HG03045 (cell line): Measurements from ENCODE around the gene ITM2C.

ENCODE experiments used
- ATAC-seq: cut with Tn5 transposase; IDR thresholded peaks from one replicate; pipeline ENCODE4 v1.9.1; 2021; ENCODE audit warnings: mild to moderate bottlenecking, moderate library complexity; ENCODE audit not compliant: unreplicated experiment

Gene ITM2C

DNA sequence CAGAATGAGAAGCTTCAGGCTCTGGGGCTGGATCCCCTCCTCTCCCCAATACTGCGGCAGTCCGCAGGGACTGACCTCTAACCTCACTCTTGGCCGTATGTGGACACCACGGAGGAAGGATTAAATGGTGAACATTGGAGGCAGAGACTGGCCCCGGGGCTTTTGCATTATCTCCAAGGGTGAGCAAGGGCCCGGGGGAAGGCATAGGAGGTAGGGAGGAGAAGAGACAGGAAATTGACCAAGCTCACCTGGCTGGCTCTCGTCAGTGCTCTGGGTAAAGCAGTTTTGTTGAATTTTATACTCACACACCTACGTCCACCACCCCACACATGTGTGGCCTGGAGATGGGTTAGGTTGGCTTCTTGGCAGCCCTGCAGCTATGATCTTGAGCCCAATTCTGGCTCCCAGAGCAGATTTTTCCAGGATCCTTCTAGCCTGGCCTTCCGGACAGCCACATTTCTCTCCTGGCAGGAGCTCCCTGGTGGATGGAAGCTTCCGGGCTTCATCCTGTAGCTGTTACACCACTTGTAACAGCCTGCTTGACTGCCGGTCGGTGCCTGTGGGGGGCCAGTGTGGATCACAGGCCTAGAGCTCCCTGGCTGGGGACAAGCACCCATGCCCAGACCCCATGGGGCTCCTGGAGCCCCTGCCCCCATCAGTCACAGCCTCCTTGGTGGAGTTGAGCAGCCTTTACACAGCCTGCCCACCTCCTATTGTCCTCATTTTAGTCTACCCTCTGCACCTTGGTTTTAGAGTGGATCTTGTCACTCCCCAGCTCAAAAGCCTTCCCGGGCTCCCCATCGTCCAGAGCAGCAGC, 7.6 kb downstream of the ITM2C start:
- peak; percentile 2 for ATAC-seq

DNA sequence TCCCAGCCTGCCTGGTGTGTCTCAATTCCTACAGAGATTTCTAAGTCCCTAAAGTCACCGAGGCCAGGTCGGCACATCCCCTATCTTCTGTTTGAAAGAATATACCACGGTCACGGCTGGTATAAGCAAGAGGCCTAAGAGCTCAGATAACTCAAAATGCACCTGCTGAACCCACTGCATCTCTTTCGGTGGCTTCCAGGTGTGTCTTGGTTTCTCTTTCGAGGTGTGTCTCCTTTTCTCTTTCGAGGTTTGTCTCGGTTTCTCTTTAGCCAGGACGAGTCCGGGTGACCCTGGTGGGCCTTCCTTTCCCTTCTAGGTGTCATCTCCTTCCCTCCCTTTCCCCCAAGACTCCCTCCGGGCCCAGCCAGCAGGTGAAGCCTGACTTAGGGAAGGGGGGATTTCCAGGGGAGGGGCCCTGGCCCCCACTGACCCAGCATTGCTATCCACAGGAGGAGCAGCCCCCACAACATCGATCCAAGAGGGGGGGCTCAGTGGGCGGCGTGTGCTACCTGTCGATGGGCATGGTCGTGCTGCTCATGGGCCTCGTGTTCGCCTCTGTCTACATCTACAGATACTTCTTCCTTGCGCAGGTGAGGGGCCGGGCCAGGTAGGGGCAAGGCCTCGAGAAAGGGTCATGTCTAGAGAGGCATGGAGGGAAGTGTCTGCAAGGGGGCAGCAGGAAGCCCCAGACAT, 8.4 kb downstream of the ITM2C start:
- peak; percentile 56 for ATAC-seq

DNA sequence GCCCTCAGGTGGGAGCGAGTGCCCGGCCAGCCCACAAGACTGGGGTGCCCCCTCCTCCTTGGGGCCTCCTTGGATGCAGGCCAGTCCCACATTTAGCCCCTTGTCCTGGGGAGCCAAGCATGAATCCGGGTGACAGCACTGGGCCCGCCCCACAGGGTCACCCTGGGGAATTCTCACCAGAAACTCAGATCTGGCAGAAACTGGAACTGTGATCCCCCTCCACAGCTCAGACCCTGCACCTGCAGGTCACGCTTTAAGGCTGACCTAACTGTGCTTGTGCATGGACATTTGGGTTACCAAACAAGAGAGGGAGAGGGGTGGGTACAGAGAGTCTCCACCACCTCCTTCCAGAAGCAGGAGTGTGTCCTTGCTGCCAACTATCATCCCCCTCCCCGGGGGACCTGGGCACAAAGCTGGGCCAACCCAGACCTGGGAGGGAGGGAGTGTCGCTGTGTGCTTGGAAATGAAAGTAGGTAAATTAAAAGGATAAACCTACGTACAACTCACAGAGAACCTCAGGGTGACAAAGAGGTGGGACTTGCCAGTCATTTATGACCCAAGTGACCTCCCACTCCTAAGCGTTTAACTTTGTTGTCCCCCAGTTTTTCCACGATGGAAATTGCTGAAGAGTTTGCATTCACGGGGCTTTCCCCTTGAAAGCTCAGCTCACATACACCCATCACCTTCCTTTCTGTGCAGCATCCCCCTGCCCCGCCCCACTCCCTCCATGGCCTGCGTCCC, 9.1 kb downstream of the ITM2C start:
- ATAC-seq = peak; percentile 63

DNA sequence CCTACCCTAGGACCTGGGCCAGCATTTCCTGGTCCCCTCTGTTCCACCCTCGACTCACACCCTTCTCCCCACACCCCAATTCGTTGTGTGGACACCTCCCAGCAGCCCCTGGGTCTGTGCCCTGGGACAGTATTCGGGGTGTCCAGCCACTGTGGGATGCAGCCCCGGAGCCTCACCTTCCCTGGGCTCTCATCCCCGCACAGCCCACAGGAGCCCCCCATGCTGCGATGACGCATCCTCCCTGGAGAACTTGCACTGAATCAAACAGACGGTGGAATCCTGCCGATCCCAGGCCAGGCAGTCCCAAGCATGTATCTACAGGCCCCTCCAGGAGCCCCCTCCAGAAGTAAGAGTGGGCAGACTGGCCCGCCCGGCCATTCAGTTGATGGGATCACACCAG, 9.7 kb downstream of the ITM2C start:
- ATAC-seq = no peak

DNA sequence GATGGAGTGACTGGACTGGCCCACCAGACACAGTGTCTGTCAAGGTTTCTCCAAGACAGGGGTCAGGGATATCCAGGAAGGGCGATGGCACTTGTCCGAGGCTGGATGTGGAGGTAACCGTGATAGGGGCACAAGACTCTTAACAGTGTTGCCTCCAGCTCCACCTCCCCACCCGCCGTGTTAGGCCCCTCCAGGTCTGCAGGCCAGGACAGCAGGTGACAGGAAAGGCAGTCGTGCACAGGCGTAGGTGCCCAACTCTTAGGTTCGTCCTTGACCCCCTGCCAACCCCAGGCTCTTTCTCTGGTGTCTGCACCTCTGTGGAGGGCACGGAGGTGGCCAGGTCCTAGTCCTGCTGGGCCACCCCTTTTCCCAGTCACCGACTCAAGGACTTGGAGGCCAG, 10.1 kb downstream of the ITM2C start:
- no peak for ATAC-seq

DNA sequence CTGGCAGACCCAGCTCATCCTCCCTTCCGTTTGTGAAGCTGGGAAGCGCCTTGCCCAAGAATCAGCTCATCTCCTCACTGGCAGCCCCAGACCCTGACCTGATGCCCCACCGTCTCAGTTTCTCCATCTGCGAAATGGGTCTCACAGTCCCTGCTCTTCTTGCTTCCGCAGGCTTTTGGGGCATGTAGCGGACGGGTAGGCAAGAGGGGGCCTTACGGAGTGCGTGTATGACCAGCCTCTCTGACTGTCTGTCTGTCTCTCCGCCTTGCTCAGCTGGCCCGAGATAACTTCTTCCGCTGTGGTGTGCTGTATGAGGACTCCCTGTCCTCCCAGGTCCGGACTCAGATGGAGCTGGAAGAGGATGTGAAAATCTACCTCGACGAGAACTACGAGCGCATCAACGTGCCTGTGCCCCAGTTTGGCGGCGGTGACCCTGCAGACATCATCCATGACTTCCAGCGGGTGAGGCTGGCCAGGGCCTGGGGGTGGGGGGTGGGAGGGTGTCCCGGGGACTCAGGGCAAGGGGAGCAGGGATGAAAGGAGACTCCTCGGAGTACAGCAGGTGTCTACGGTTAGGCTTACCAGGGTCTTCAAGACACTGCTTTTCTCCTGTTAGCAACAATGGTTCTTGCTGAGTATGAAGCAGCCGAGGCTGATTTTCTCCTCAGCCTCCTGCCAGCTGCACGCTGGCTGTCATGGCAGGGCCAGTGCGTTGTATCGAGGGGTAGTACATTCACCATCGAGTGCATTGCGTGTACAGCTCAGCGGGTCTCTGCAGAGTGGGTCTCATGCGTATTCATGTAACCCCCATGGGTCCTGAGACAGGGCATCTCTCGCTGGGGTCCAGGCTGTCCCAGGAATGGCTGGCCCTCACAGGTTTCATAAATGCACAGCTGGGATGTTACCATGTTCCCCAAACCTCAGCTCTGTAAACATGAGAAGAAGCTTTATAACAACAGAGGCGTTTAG, 10.9 kb downstream of the ITM2C start:
- ATAC-seq = no peak

DNA sequence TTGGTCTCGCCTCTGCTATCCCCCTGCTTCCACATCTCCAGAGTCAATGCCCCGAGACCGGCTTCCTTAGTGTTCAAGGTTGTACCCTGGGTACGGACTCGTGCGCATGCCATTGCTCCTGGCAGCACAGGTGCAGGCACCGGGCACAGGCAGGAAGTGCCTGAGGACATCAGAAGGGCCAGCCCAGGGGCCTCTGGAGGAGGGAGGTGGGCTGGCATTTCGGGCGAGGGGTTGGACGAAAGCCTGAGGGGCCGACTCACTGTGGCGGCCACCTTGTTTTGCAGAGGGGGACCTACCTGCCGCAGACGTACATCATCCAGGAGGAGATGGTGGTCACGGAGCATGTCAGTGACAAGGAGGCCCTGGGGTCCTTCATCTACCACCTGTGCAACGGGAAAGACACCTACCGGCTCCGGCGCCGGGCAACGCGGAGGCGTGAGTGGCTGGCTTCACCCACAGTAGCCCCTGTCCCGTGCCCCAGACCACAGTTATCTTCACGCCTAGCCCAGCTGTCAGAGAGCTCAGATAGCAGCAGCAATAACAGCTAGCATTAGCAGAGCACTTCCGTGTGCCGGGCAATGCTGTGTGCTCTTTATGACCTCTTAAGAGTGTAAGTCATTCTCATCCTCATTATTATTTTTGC, 12.5 kb downstream of the ITM2C start:
- ATAC-seq = no peak

DNA sequence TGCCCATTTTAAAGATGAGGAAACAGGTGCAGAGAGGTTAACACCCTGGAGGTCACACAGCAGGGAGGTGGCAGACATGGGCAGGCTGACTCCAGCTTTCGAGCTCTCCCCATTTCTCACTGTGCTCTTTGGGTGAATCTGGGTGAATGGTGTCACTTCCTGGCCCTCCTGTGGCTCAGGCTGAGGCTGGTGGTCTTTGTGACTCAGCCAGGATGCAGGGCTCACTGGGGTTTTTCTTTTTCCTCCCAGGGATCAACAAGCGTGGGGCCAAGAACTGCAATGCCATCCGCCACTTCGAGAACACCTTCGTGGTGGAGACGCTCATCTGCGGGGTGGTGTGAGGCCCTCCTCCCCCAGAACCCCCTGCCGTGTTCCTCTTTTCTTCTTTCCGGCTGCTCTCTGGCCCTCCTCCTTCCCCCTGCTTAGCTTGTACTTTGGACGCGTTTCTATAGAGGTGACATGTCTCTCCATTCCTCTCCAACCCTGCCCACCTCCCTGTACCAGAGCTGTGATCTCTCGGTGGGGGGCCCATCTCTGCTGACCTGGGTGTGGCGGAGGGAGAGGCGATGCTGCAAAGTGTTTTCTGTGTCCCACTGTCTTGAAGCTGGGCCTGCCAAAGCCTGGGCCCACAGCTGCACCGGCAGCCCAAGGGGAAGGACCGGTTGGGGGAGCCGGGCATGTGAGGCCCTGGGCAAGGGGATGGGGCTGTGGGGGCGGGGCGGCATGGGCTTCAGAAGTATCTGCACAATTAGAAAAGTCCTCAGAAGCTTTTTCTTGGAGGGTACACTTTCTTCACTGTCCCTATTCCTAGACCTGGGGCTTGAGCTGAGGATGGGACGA, 13.2 kb downstream of the ITM2C start:
- no peak for ATAC-seq

DNA sequence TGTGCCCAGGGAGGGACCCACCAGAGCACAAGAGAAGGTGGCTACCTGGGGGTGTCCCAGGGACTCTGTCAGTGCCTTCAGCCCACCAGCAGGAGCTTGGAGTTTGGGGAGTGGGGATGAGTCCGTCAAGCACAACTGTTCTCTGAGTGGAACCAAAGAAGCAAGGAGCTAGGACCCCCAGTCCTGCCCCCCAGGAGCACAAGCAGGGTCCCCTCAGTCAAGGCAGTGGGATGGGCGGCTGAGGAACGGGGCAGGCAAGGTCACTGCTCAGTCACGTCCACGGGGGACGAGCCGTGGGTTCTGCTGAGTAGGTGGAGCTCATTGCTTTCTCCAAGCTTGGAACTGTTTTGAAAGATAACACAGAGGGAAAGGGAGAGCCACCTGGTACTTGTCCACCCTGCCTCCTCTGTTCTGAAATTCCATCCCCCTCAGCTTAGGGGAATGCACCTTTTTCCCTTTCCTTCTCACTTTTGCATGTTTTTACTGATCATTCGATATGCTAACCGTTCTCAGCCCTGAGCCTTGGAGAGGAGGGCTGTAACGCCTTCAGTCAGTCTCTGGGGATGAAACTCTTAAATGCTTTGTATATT, 14.0 kb downstream of the ITM2C start:
- ATAC-seq = no peak

DNA sequence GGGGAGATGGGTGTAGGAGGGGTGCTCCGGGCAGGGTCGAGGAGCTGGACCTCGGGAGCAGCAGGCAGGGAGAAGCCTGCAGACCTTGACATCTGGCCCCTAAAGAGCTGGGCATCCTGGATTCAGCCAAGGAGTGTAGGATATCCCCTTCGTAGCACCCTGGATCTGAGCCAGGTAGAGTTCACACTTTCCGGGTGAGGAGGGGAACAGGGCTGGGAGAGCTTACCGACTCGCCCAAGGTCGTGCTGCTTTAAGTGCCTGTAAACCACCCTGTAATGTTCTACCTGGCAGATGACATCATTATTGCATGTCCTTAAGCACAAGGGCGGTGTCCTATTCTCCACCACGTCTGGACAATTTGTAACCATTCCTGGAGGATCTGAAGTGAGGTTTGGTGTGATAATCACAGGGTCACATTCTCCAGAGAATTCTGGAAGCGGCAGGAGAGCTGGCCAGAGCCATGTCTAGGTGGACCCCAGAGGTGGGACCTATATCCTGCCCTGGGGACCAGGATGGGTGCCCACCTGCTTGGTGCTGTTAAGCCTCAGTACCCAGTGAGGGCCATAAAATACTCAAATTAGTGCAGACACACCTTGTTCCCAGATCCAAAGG, 14.6 kb downstream of the ITM2C start:
- no peak for ATAC-seq

DNA sequence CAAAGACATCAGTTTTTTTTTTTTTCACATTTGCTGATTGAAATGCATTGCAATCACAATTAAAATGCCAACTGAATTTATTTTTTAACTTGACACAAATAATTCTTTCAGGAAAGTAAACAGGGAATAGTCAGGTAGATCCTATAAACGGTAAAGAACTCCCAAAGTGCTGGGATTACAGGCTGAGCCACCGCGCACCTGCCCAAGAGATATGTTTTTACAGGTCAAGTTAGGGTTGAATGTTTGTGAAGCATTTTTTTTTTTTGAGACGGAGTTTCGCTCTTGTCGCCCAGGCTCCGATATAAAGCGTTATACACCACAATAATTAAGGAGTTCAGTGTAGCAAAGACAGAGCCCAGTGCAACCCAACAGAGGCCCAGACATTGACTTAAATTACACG, 15.1 kb downstream of the ITM2C start:
- no peak for ATAC-seq

DNA sequence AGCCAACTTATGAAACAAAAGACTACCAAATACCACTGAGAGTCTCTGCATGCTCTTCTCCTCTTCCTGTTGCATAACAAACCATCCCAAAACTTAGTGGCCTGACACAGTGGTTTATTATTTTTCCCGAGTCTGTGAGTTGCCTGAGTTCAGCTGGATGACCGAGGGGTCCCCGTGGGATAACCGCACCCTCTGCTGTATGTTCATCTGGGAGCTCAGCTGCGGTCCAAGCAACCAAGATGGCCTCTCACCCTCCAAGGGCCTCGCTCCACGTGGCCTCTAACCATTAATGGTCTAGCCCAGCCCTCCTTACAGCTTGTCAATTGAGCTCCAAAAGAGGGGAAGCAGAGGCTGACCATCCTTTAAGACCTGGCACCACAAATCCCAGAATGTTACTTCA, 17.1 kb downstream of the ITM2C start:
- no peak for ATAC-seq

DNA sequence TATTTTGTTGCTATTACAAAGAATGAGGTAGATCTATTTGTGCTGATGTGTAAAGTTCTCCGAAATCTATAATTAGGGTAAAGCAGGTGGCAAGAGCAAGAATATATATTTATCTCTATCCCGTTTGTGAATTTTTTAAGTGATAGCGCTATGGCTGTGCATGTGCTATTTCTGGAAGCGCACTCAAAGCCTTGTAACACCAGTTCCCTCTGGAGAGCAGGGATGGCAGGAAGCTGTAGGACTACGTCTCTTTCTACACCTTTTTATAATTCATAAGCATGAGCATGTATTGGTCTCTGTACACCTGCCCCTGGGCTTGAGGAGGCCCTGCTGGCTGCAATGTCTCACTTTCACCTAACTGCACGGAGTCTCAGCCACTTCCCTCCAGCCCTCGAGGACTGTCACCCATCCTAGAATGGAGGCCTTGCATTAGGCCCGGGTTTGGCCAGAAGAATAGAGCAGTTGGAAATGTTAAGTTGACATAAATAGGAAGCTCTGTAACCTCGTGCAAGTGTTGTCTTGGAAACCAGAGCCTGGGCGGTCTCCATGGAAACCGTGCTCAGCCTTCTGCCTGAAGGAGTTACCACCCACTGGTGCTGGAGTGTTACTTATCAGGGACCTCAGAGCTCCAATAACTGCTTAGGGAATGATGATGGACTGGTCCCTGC, 20.9 kb downstream of the ITM2C start:
- ATAC-seq = no peak

DNA sequence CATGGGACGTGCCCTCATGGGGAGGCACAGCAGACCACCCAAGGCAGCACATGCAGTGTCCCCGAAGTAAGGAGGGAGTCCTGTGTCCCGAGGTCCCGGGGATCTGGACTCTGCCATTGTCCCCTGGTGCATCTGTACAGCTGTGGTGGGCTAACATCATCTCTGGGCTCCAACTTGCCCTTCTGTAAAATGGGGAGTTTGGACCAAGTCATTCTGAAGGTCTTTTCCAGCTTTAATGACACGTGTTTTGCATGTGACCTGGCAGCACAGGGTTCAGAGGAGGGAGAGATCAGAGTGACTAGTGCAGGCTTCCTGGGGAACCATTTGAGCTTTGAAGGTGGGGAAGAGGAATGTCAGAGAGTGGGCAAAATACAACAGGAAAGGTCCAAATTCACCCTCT, 21.5 kb downstream of the ITM2C start:
- ATAC-seq = no peak

DNA sequence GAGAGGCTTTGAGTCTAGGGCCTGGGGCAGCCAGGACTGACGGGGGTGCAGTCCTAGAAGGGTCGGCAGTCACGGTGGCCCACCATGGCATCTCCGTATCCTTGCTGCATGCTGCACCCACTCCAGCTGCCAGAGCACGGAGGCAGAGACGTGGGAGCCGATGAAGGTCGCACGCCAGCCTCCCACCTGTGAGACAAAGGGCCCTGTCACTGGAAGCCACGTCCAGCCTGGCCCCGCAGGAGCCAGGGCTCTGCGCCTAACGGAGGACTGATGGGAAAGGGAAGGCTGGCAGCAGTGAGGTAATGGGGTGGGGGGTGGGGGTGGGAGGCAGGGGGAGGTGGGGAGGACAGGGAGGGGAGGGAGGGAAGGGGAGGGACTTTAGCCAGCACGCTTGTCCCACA, 21.9 kb downstream of the ITM2C start:
- ATAC-seq = no peak

DNA sequence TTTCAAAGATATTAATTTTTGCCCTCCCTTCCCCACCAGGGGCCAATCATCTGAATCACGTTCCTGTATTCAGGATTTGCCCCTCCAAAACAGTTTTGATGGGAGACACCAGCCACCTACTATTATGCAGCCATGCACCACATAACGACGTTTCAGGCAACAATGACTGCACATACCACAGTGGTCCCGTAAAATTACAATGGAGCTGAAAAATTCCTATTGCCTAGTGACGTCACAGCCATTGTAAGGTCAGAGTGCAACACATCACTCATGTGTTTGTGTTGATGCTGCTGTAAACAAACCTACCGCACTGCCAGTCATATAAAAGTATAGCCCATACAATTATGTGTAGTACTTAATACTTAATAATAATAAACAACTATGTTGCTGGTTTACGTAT, 22.6 kb downstream of the ITM2C start:
- no peak for ATAC-seq

DNA sequence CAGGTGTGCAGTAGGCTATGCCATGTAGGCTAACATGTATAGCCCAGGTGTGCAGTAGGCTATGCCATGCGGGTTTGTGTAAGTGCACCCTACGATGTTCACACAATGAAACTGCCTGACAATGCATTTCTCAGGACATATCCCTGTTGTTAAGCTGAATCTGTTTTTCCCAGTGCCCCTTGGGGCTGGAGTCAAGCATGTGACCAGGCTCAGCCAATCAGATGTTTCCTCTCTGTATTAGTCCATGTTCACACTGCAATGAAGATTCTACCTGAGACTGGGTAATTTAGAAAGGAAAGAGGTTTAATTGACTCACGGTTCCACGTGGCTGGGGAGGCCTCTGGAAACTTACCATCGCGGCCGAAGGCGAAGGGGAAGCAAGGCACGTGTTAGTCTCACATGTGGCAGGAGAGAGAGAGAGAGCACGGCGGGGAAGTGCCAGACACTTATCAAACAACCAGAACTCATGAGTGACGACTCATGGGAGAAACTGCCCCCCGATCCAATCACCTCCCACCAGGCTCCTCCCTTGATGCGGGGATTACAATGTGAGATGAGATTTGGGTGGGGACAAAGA, 24.2 kb downstream of the ITM2C start:
- no peak for ATAC-seq
